NCI-H510A (cell line): ENCODE results near the gene SCARB1.

Experiments used
- DNase-seq: peaks from one replicate; lab custom pipeline; 2025; lab: John Stamatoyannopoulos, UW

SCARB1 gene

GRCh38 chr12:124864326-124864752, 675 bp upstream of the SCARB1 start:
- no peak for DNase-seq

- no peak for DNase-seq
Measured at GRCh38 chr12:124862768-124863415, 772 bp downstream of the SCARB1 start.

- DNase-seq, result no peak
Measured at GRCh38 chr12:124861898-124862676, 1.6 kb downstream of the SCARB1 start.

GRCh38 chr12:124861492-124861891, 2.2 kb downstream of the SCARB1 start:
- no peak for DNase-seq

GRCh38 chr12:124857921-124858461, 5.7 kb downstream of the SCARB1 start:
- no peak for DNase-seq

- no peak for DNase-seq
Measured at GRCh38 chr12:124856842-124857178, 6.9 kb downstream of the SCARB1 start.

- DNase-seq, result no peak
Measured at GRCh38 chr12:124856132-124856841, 7.4 kb downstream of the SCARB1 start.

GRCh38 chr12:124855275-124855957, 8.2 kb downstream of the SCARB1 start:
- no peak for DNase-seq

GRCh38 chr12:124854637-124855184, 9.0 kb downstream of the SCARB1 start:
- DNase-seq, result no peak

- DNase-seq, result no peak
Measured at GRCh38 chr12:124853781-124854636, 9.7 kb downstream of the SCARB1 start.

- DNase-seq, result no peak
Measured at GRCh38 chr12:124852911-124853427, 10.7 kb downstream of the SCARB1 start.

GRCh38 chr12:124852329-124852831, 11.3 kb downstream of the SCARB1 start:
- no peak for DNase-seq

- DNase-seq, result no peak
Measured at GRCh38 chr12:124851342-124851741, 12.3 kb downstream of the SCARB1 start.

GRCh38 chr12:124849382-124849781, 14.3 kb downstream of the SCARB1 start:
- DNase-seq, result no peak

GRCh38 chr12:124848621-124849380, 14.9 kb downstream of the SCARB1 start:
- DNase-seq, result no peak

- no peak for DNase-seq
Measured at GRCh38 chr12:124847113-124848074, 16.3 kb downstream of the SCARB1 start.

GRCh38 chr12:124844411-124845397, 19.0 kb downstream of the SCARB1 start:
- no peak for DNase-seq
